22Rv1 (cell line): ENCODE data around the gene PHACTR1.

ENCODE experiments used
- H3K27ac ChIP-seq: fragments of 450-650 bp; 2 replicates; pipeline ENCODE4 v1.5.1; 2017
- CTCF ChIP-seq: fragments of 450-650 bp; IDR thresholded peaks from 2 replicates; pipeline ENCODE4 v1.5.1; 2017; ENCODE audit warnings: mild to moderate bottlenecking
- ZFX ChIP-seq: fragments of 450-650 bp; IDR thresholded peaks from 2 replicates; pipeline ENCODE4 v1.6.1; 2017; ENCODE audit warnings: antibody characterized with exemption, borderline replicate concordance

PHACTR1 gene

DNA sequence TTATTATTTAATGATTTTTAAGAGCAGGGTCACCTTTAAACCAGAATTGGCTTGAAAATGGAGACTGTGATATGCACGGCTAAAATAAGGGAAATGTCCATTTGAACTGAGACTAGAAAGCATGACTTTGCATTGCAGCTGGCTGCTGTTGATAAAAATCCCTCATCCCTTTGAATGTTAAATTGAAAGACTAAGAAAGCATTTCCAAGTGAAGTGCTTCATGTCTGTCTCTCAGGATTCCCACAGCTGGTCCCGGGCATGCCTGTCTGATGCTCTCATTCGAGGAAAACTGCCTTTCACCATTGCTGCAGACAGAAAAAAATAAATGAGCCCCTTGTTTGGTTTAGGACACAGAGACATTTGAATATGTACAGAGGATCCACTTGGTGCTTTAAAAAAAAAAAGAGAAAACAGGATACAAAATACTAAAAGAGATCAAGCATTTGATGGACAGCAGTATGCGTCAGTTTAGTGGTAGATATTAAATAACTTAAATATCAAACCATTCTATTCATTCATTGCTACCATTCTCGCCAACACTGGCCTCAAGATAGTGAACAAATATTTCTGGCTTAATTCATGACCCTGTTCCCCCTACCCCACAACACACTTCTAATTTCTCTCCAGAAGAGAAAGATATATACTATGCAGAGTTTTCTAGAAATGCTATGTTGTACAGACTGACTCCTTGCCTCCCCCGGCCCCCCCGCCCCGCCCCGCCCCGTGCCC lies 556.8 kb downstream of the PHACTR1 start:
- no peak overlapping the region for H3K27ac ChIP-seq
- TF ChIP-seq ZFX (no peak), CTCF (no peak)

- H3K27ac ChIP-seq = no peak overlapping the region
- no peak for TF ChIP-seq CTCF
- TF ChIP-seq ZFX = no peak
Observed at GRCh38 chr6:13273931-13274706, 557.6 kb downstream of the PHACTR1 start.

GRCh38 chr6:13274707-13275434 lies 558.3 kb downstream of the PHACTR1 start:
- H3K27ac ChIP-seq = no peak overlapping the region

GRCh38 chr6:13275435-13275989 lies 558.9 kb downstream of the PHACTR1 start:
- TF ChIP-seq CTCF (no peak), ZFX (no peak)
- no peak overlapping the region for H3K27ac ChIP-seq

More at GRCh38 chr6:13274707-13275434, 558.3 kb downstream of the PHACTR1 start:
- TF ChIP-seq ZFX = no peak
- TF ChIP-seq CTCF = no peak

GRCh38 chr6:13277231-13277630 lies 560.7 kb downstream of the PHACTR1 start:
- H3K27ac ChIP-seq = no peak overlapping the region
- TF ChIP-seq ZFX (no peak), CTCF (no peak)

GRCh38 chr6:13278164-13278563 lies 561.6 kb downstream of the PHACTR1 start:
- no peak overlapping the region for H3K27ac ChIP-seq
- peak; percentile 41; the same call in 1 of the 2 replicates for TF ChIP-seq CTCF
- no peak for TF ChIP-seq ZFX
